ENCODE measurements around the gene SEMA3D. TPM values are rescaled to one million over a fixed set of nuclear protein-coding genes. Genes with fewer than 3 reads are reported as not detected.

SEMA3D gene
- total RNA-seq, 1 experiment from 2014 or later: 4.8 TPM

GRCh38 chr7:85178531-85179298, 8.1 kb downstream of the SEMA3D start:
- Histone ChIP-seq H3K4me3 (no peak overlapping the region), H3K36me3 (ENCODE audit: low read depth) (no peaks in the 10 kb centered on the region), H4K20me1 (ENCODE audit: insufficient read depth) (no peaks in the 10 kb centered on the region), H3K4me2 (no peak overlapping the region), H3F3A (ENCODE audit: insufficient read depth, low read depth) (no peaks in the 10 kb centered on the region), H2AFZ (no peak overlapping the region), H3K79me2 (ENCODE audit: low read depth) (no peaks in the 10 kb centered on the region), H3K9me2 (ENCODE audit: insufficient read depth) (no peaks in the 10 kb centered on the region), H3K27me3 (ENCODE audit: insufficient read depth, low read depth) (no peaks in the 10 kb centered on the region), H3K4me1 (replicated peaks; ENCODE audit: insufficient read depth) (no peaks in the 10 kb centered on the region), H3K27ac (no peak overlapping the region), H3K9me3 (ENCODE audit: insufficient read depth, low read depth) (0 out of 2 replicates have a peak, but pooled peaks cover 3% of the 10 kb centered on the region)
- POLR2A ChIA-PET (ENCODE audit: unreplicated experiment): no interaction called here
- intact Hi-C loops (cut with micrococcal nuclease; ENCODE audit: unreplicated experiment): no loop called here
- no peak for DNase-seq
- CTCF ChIA-PET: interaction anchor here (0.7 kb wide), 1 partner anchor 1501 kb away, joined by 4 read pairs; no protein-coding TSS in a partner anchor
- TF ChIP-seq, protein P1, sequence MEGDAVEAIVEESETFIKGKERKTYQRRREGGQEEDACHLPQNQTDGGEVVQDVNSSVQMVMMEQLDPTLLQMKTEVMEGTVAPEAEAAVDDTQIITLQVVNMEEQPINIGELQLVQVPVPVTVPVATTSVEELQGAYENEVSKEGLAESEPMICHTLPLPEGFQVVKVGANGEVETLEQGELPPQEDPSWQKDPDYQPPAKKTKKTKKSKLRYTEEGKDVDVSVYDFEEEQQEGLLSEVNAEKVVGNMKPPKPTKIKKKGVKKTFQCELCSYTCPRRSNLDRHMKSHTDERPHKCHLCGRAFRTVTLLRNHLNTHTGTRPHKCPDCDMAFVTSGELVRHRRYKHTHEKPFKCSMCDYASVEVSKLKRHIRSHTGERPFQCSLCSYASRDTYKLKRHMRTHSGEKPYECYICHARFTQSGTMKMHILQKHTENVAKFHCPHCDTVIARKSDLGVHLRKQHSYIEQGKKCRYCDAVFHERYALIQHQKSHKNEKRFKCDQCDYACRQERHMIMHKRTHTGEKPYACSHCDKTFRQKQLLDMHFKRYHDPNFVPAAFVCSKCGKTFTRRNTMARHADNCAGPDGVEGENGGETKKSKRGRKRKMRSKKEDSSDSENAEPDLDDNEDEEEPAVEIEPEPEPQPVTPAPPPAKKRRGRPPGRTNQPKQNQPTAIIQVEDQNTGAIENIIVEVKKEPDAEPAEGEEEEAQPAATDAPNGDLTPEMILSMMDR (conservative IDR thresholded peaks at IDR 0.05): no peak
- TF ChIP-seq EZH2 (IDR thresholded peaks at IDR 0.05; ENCODE audit: low read depth): no peak
- BruUV-seq (replicated peaks): no TSS peak

GRCh38 chr7:85177316-85177715, 9.5 kb downstream of the SEMA3D start:
- H3F3A ChIP-seq (ENCODE audit: insufficient read depth, low read depth): no peaks in the 10 kb centered on the region
- H2AFZ ChIP-seq: no peak overlapping the region
- no TSS peak for BruUV-seq (replicated peaks)
- no peaks in the 10 kb centered on the region for H3K4me1 ChIP-seq (replicated peaks; ENCODE audit: insufficient read depth)
- POLR2A ChIA-PET (ENCODE audit: unreplicated experiment): no interaction called here
- H3K9me2 ChIP-seq (ENCODE audit: insufficient read depth): no peaks in the 10 kb centered on the region
- intact Hi-C loops (cut with micrococcal nuclease; ENCODE audit: unreplicated experiment): no loop called here
- no peak overlapping the region for H3K4me2 ChIP-seq
- H3K79me2 ChIP-seq (ENCODE audit: low read depth): no peaks in the 10 kb centered on the region
- no peak overlapping the region for H3K27ac ChIP-seq
- no peaks in the 10 kb centered on the region for H3K27me3 ChIP-seq (ENCODE audit: insufficient read depth, low read depth)
- H3K36me3 ChIP-seq (ENCODE audit: low read depth): no peaks in the 10 kb centered on the region
- no peak for DNase-seq
- CTCF ChIA-PET: no interaction called here
- 0 out of 2 replicates have a peak, but pooled peaks cover 3% of the 10 kb centered on the region for H3K9me3 ChIP-seq (ENCODE audit: insufficient read depth, low read depth)
- TF ChIP-seq EZH2 (IDR thresholded peaks at IDR 0.05; ENCODE audit: low read depth): no peak
- TF ChIP-seq, protein P1 (conservative IDR thresholded peaks at IDR 0.05): no peak
- no peaks in the 10 kb centered on the region for H4K20me1 ChIP-seq (ENCODE audit: insufficient read depth)
- H3K4me3 ChIP-seq: no peak overlapping the region

- no peak for TF ChIP-seq EZH2 (IDR thresholded peaks at IDR 0.05; ENCODE audit: low read depth)
- Histone ChIP-seq H3K9me3 (ENCODE audit: insufficient read depth, low read depth) (0 out of 2 replicates have a peak, but pooled peaks cover 3% of the 10 kb centered on the region), H3K4me1 (replicated peaks; ENCODE audit: insufficient read depth) (no peaks in the 10 kb centered on the region), H2AFZ (no peak overlapping the region), H3K36me3 (ENCODE audit: low read depth) (no peaks in the 10 kb centered on the region), H3K9me2 (ENCODE audit: insufficient read depth) (no peaks in the 10 kb centered on the region), H3K4me2 (no peak overlapping the region), H4K20me1 (ENCODE audit: insufficient read depth) (no peaks in the 10 kb centered on the region), H3F3A (ENCODE audit: insufficient read depth, low read depth) (no peaks in the 10 kb centered on the region), H3K27me3 (ENCODE audit: insufficient read depth, low read depth) (no peaks in the 10 kb centered on the region), H3K4me3 (no peak overlapping the region), H3K79me2 (ENCODE audit: low read depth) (no peaks in the 10 kb centered on the region), H3K27ac (no peak overlapping the region)
- no peak for DNase-seq
- ChIA-PET CTCF (no interaction called here), POLR2A (ENCODE audit: unreplicated experiment) (no interaction called here)
- BruUV-seq (replicated peaks): no TSS peak
- intact Hi-C loops (cut with micrococcal nuclease; ENCODE audit: unreplicated experiment): no loop called here
Measured at GRCh38 chr7:85176197-85176596, 10.7 kb downstream of the SEMA3D start.
